Mesenchymal stem cell (in vitro differentiated cells and primary cell): ENCODE measurements around the gene SCN4A.
A peak's percentile ranks its signal among the peaks of the same experiment; 100 is the strongest.

Source experiments
- DNase-seq: peaks from one replicate; pipeline ENCODE4 v3.0.0-alpha.2; 2013
- H2AFZ ChIP-seq: one replicate; pipeline ENCODE4 v1.6.1; 2013; ENCODE audit warnings: low read depth, mild to moderate bottlenecking, control low read depth, inconsistent platforms, low read length, moderate library complexity
- H2AK5ac ChIP-seq: 2 replicates; pipeline ENCODE4 v1.6.1; 2013; ENCODE audit warnings: low read length, moderate library complexity, mild to moderate bottlenecking, inconsistent platforms; ENCODE audit not compliant: severe bottlenecking
- H2BK120ac ChIP-seq: one replicate; pipeline ENCODE4 v1.6.1; 2013; ENCODE audit warnings: low read depth, mild to moderate bottlenecking, inconsistent platforms, low read length, moderate library complexity
- H2BK12ac ChIP-seq, 2 experiments: one replicate each; pipeline ENCODE4 v1.6.1; 2013; ENCODE audit warnings: inconsistent platforms in 2 of 2, low read length in 2 of 2, mild to moderate bottlenecking in 2 of 2, moderate library complexity in 2 of 2, control low read depth in 1 of 2
- H2BK15ac ChIP-seq: one replicate; pipeline ENCODE4 v1.6.1; 2013; ENCODE audit warnings: mild to moderate bottlenecking, low read depth, inconsistent platforms; ENCODE audit not compliant: poor library complexity, severe bottlenecking
- H2BK5ac ChIP-seq: 2 replicates; pipeline ENCODE4 v1.6.1; 2013; ENCODE audit warnings: low read depth, mild to moderate bottlenecking, low read length, control low read depth, inconsistent platforms; ENCODE audit not compliant: poor library complexity, severe bottlenecking
- H3K14ac ChIP-seq, 2 experiments: one replicate each; pipeline ENCODE4 v1.6.1; 2013; ENCODE audit warnings: inconsistent platforms in 2 of 2, low read length in 2 of 2, control low read depth in 1 of 2, mild to moderate bottlenecking in 1 of 2, moderate library complexity in 1 of 2
- H3K18ac ChIP-seq, 2 experiments: one replicate each; pipeline ENCODE4 v1.6.1; 2013; ENCODE audit warnings: inconsistent platforms in 2 of 2, low read length in 2 of 2, control low read depth in 1 of 2, low read depth in 1 of 2, mild to moderate bottlenecking in 1 of 2
- H3K23ac ChIP-seq, 2 experiments: one replicate each; pipeline ENCODE4 v1.6.1; 2013; ENCODE audit warnings: inconsistent platforms in 2 of 2, low read length in 2 of 2, mild to moderate bottlenecking in 2 of 2, moderate library complexity in 2 of 2, control low read depth in 1 of 2
- H3K27ac ChIP-seq: 2 replicates; pipeline ENCODE4 v1.5.1; 2013; ENCODE audit warnings: mild to moderate bottlenecking, moderate library complexity, low read length, control low read depth, inconsistent platforms; ENCODE audit not compliant: poor library complexity, severe bottlenecking
- H3K27me3 ChIP-seq, 2 experiments: 2 replicates each; pipeline versions ENCODE4 v1.6.1 to v1.7.0; 2013; ENCODE audit warnings: low read length in 2 of 2, mild to moderate bottlenecking in 2 of 2, moderate library complexity in 2 of 2, control low read depth in 1 of 2, inconsistent platforms in 1 of 2; ENCODE audit not compliant: control insufficient read depth in 1 of 2, insufficient read depth in 1 of 2
- H3K36me3 ChIP-seq, 2 experiments: 2 replicates each; pipeline versions ENCODE4 v1.6.1 to v1.7.0; 2013; ENCODE audit warnings: low read length in 2 of 2, control low read depth in 1 of 2, inconsistent platforms in 1 of 2, low read depth in 1 of 2, mild to moderate bottlenecking in 1 of 2; ENCODE audit not compliant: insufficient read depth in 2 of 2, control insufficient read depth in 1 of 2
- H3K4ac ChIP-seq, 2 experiments: one replicate each; pipeline ENCODE4 v1.6.1; 2013; ENCODE audit warnings: inconsistent platforms in 2 of 2, low read length in 2 of 2, mild to moderate bottlenecking in 2 of 2, moderate library complexity in 2 of 2, control low read depth in 1 of 2, low read depth in 1 of 2
- H3K4me1 ChIP-seq: 2 replicates; pipeline ENCODE4 v1.6.1; 2013; ENCODE audit warnings: low read depth, low read length, control low read depth; ENCODE audit not compliant: control insufficient read depth, insufficient read depth
- H3K4me2 ChIP-seq: 2 replicates; pipeline ENCODE4 v1.6.1; 2013; ENCODE audit warnings: low read length, mild to moderate bottlenecking, inconsistent platforms; ENCODE audit not compliant: poor library complexity, severe bottlenecking
- H3K4me3 ChIP-seq, 2 experiments: 2 replicates each; pipeline versions ENCODE4 v1.5.1 to v1.7.0; 2013; ENCODE audit warnings: low read length in 2 of 2, mild to moderate bottlenecking in 2 of 2, control low read depth in 1 of 2, low read depth in 1 of 2; ENCODE audit not compliant: insufficient read depth in 1 of 2
- H3K79me1 ChIP-seq: replicated peaks from 2 replicates; pipeline ENCODE4 v1.6.1; 2013; ENCODE audit warnings: mild to moderate bottlenecking, control low read depth, low read length, inconsistent platforms; ENCODE audit not compliant: poor library complexity, severe bottlenecking
- H3K9ac ChIP-seq: 2 replicates; pipeline ENCODE4 v1.7.0; 2013; ENCODE audit warnings: mild to moderate bottlenecking, low read length, moderate library complexity
- H3K9me3 ChIP-seq: 2 replicates; pipeline ENCODE4 v1.7.0; 2013; ENCODE audit warnings: mild to moderate bottlenecking, low read length; ENCODE audit not compliant: control insufficient read depth
- H4K8ac ChIP-seq: one replicate; pipeline ENCODE4 v1.6.1; 2013; ENCODE audit warnings: inconsistent platforms, mild to moderate bottlenecking, low read length, moderate library complexity
- H4K91ac ChIP-seq: one replicate; pipeline ENCODE4 v1.6.1; 2013; ENCODE audit warnings: mild to moderate bottlenecking, low read length, inconsistent platforms
- WGBS: methylation state at CpG from one replicate; pipeline ENCODE4 v1.1.7; 2013; ENCODE audit warnings: mixed read lengths; 5-methylcytosine and 5-hydroxymethylcytosine counted together

Gene SCN4A

DNA sequence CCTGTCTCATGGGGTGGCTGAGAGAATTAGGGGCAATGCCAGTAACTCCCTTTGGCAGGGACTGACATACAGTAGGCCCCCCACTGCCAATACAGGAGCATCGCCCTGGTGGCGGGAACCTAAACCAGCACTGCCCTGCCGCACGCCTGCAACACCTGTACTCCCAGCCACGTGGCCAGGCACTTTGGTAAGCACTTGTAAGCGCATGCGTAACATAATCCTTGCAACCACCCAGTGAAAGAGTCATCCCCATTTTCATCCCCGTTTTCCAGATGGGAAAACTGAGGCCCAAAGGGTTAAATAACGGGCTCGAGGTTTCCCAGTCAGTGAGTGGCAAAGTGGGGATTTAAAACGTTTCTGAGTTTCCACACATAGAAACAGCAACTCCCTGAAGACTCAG is 17.5 kb downstream of the SCN4A start:
- H3K23ac ChIP-seq, result no peak overlapping the region
- DNase-seq, result no peak
- H3K14ac ChIP-seq, result no peak overlapping the region
- H2AFZ ChIP-seq, result no peak overlapping the region
- H3K4me2 ChIP-seq, result no peak overlapping the region
- H2BK120ac ChIP-seq, result no peak overlapping the region
- no peak overlapping the region for H2BK15ac ChIP-seq
- no peaks in the 10 kb centered on the region for H3K36me3 ChIP-seq
- H3K9ac ChIP-seq, result no peak overlapping the region
- no peaks in the 10 kb centered on the region for H3K9me3 ChIP-seq
- H3K4me1 ChIP-seq, result no peaks in the 10 kb centered on the region
- no peak overlapping the region for H3K18ac ChIP-seq
- no peak overlapping the region for H2BK5ac ChIP-seq
- no peak overlapping the region for H2AK5ac ChIP-seq
- H4K8ac ChIP-seq, result no peak overlapping the region
- WGBS, result 79% methylated on average over 11 of the region's 11 CpGs
- H3K79me1 ChIP-seq, result no peaks in the 10 kb centered on the region
- no peak overlapping the region for H4K91ac ChIP-seq
- no peak overlapping the region for H3K27ac ChIP-seq
- H2BK12ac ChIP-seq, result no peak overlapping the region
- no peak overlapping the region for H3K4ac ChIP-seq
- peaks cover 24 to 52% of the 10 kb centered on the region in 2 experiments for H3K27me3 ChIP-seq
- H3K4me3 ChIP-seq, result no peak overlapping the region

DNA sequence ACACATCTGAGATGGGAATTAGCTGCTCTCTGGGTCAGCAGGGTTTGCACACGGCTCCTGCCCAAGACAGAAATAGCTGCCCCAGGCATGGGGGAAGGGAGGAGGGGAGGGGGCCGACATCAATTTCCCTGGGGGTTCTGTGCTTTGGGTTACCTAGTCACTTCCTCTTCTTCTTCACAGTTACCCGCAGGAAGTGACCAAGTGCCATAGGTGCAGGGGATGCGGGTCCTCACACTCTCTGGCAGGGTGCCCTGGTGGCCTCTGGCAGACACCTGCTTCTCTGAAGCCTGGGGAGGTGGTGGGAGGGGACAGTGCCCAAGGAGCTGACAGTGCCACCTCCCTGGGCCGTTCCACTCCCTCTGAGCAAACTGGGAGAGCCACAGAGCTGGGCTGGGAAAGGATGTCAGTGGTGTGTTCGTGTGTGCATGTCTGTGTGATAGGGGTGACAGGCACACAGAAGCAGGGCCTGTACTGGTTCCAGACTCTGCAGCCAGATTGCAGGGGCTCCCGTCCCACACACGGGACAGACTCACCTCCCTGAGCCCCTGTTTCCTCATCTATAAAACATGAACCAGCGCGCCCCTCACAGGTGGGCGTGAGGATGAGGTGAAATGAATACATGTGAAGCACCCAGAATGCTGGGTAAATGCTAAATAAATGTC is 18.2 kb downstream of the SCN4A start:
- Histone ChIP-seq H3K4me1 (no peaks in the 10 kb centered on the region), H3K4me2 (no peak overlapping the region)

DNA sequence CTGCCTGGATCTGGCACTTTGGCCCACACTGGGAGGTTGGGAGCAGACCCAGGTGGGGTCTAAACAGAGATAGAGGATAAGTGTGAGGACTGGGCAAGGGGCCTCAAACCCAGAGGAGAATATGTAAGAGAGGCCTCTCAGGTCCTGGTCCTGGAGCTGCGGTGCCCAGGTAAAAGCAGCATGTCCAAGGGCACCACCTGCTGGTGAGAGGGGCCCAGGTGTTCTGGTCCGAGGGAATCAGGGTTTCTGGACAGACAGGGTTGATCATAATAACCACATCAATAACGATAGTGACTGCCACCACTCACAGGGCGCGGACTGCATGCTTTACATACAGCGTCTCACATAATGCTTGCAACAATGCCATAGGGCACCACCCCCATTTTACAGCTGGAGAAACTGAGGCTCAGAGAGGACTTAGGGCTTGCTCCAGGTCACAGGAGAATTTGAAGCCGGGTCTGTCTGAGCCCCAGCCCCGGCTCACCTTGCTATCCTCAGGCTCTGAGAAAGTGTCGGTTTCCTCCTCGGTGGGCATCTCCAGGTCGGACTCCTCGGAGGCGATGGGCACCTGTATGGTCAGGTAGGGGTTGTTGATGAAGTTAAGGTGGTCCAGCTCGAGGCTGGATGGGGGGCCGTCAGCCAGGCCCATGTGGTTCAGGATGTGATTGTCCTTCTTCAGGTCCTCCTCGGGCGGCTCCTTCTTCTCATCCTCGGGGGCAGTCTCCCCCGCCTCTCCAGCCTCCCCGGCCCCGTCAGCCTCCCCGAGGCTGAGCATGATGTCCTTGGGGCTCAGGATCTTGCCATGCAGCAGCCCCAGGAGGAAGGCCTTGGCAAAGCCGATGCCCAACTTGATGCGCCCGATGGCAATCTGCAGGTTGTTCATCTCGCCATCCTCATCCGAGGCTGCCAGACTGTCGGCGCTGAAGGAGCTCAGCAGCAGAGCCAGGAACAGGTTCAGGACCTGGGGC is 21.5 kb downstream of the SCN4A start:
- no peak overlapping the region for H3K14ac ChIP-seq
- no peak for DNase-seq
- H2AFZ ChIP-seq, result no peak overlapping the region
- H3K4me3 ChIP-seq, result peak overlapping the region in 1 of 2 experiments; percentile 4
- no peak overlapping the region for H2AK5ac ChIP-seq
- no peaks in the 10 kb centered on the region for H3K9me3 ChIP-seq
- no peaks in the 10 kb centered on the region for H3K36me3 ChIP-seq
- no peak overlapping the region for H3K9ac ChIP-seq
- H3K27ac ChIP-seq, result no peak overlapping the region
- H3K4ac ChIP-seq, result no peak overlapping the region
- peaks cover 22 to 56% of the 10 kb centered on the region in 2 experiments for H3K27me3 ChIP-seq
- H3K18ac ChIP-seq, result no peak overlapping the region
- no peak overlapping the region for H3K23ac ChIP-seq
- H4K8ac ChIP-seq, result no peak overlapping the region
- 90% methylated on average over 29 of the region's 29 CpGs for WGBS
- no peak overlapping the region for H2BK5ac ChIP-seq
- no peak overlapping the region for H4K91ac ChIP-seq
- H3K79me1 ChIP-seq, result no peaks in the 10 kb centered on the region
- no peak overlapping the region for H2BK15ac ChIP-seq
- no peak overlapping the region for H3K4me2 ChIP-seq
- no peak overlapping the region for H2BK12ac ChIP-seq
- no peak overlapping the region for H2BK120ac ChIP-seq
- H3K4me1 ChIP-seq, result peaks cover 7% of the 10 kb centered on the region

More for the DNA sequence above, 18.2 kb downstream of the SCN4A start:
- Histone ChIP-seq H3K9me3 (no peaks in the 10 kb centered on the region), H3K79me1 (no peaks in the 10 kb centered on the region), H3K23ac (no peak overlapping the region), H4K91ac (no peak overlapping the region), H2AFZ (no peak overlapping the region), H3K36me3 (no peaks in the 10 kb centered on the region), H4K8ac (no peak overlapping the region), H2AK5ac (no peak overlapping the region), H3K27ac (no peak overlapping the region), H3K4ac (no peak overlapping the region), H3K9ac (no peak overlapping the region), H3K27me3 (peaks cover 17 to 48% of the 10 kb centered on the region in 2 experiments), H3K4me3 (no peak overlapping the region), H2BK120ac (no peak overlapping the region), H2BK15ac (no peak overlapping the region), H2BK12ac (no peak overlapping the region), H3K14ac (no peak overlapping the region), H3K18ac (no peak overlapping the region), H2BK5ac (no peak overlapping the region)
- 86% methylated on average over 10 of the region's 11 CpGs for WGBS
- DNase-seq, result no peak

DNA sequence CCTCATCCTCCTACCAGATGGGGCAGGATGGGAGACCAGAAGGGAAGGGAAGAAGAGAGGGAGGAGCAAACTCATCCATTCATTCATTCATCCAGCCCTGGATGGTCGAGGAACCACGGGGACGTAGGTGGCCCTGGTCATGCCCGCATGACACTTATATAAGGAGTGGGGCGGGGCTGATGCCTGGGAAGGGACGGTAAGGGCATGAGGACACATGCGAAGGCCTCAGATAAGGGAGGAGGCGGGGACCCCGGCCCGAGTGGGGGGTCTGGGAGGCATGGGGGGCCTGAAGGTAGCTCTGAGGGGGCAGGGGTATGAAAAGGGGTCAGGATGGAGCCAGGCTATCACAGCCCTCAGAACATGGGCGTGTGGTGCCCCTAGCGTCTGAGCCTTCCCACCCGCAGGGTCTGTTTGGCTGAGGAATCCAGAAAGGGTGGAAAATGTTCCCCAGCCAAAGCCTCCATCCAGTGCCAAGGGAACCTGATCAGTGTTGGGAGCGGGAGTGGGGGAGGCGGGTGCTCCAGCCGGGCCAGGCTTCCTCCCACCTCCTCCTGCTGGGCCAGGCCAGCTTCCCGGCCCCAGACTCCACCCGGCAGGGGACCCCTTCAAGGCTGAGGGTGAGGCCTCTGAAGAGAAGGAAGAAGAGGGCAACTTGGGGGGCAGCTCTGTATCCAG is 23.0 kb downstream of the SCN4A start:
- Histone ChIP-seq H3K27ac (no peak overlapping the region), H3K9ac (no peak overlapping the region), H3K23ac (no peak overlapping the region), H3K4me3 (no peak overlapping the region), H2BK15ac (no peak overlapping the region), H3K36me3 (no peaks in the 10 kb centered on the region), H3K9me3 (no peaks in the 10 kb centered on the region), H4K91ac (no peak overlapping the region), H2BK120ac (no peak overlapping the region), H3K4ac (no peak overlapping the region), H3K14ac (no peak overlapping the region), H3K79me1 (no peaks in the 10 kb centered on the region), H4K8ac (no peak overlapping the region), H2BK12ac (no peak overlapping the region), H2BK5ac (no peak overlapping the region), H2AFZ (no peak overlapping the region), H2AK5ac (no peak overlapping the region), H3K18ac (no peak overlapping the region), H3K4me1 (peaks cover 16% of the 10 kb centered on the region), H3K27me3 (peaks cover 22 to 53% of the 10 kb centered on the region in 2 experiments), H3K4me2 (no peak overlapping the region)
- no peak for DNase-seq
- WGBS, result 75% methylated on average over 18 of the region's 18 CpGs
